GM12878 (cell line): Measurements from ENCODE around the gene KIAA2012. TPM values are rescaled to one million over a fixed set of nuclear protein-coding genes. Genes with fewer than 3 reads are reported as not detected.

Experiments used
- ATAC-seq: fragments of 200-7000 bp; cut with Tn5 transposase; 3 replicates; pipeline ENCODE4 v1.9.1; 2020; ENCODE audit warnings: mild to moderate bottlenecking, moderate library complexity
- BruUV-seq: library from RNA; stranded (reverse); fragments of 400-500 nt; replicated peaks from 2 replicates; lab custom pipeline; 2021; lab: Mats Ljungman, UMichigan
- CTCF ChIA-PET: fragments of 300-600 bp; sonication (Branson Sonifier 250); formaldehyde crosslinking; extraction: SDS; loops from one replicate; lab custom pipeline; 2021; ENCODE audit warnings: inconsistent platforms; lab: Yijun Ruan, JAX
- POLR2A ChIA-PET: fragments of 350-600 bp; formaldehyde crosslinking; extraction: SDS; loops from one replicate; lab custom pipeline; 2021; ENCODE audit warnings: inconsistent platforms; lab: Charles Lee
- RAD21 ChIA-PET: fragments of 300-600 bp; sonication (Branson Sonifier 250); formaldehyde crosslinking; loops from one replicate; lab custom pipeline; 2023; ENCODE audit warnings: antibody characterized with exemption; ENCODE audit not compliant: unreplicated experiment; lab: Charles Lee
- SMC1A ChIA-PET: fragments of 300-600 bp; sonication (Branson Sonifier 250); formaldehyde crosslinking; loops from one replicate; lab custom pipeline; 2023; ENCODE audit not compliant: unreplicated experiment, uncharacterized antibody; lab: Charles Lee
- DNase-seq: peaks from one replicate; pipeline ENCODE4 v3.0.0-alpha.2; 2011; ENCODE audit warnings: low read depth, low spot score
- FAIRE-seq: peaks from 3 replicates; lab custom pipeline; 2011; peaks lifted over from hg19 to GRCh38; lab: Jason Lieb, UNC
- H2AFZ ChIP-seq: 2 replicates; pipeline ENCODE4 v1.6.0; 2011; ENCODE audit warnings: low read depth, low read length, control low read depth; ENCODE audit not compliant: control insufficient read depth
- H3K27ac ChIP-seq: 2 replicates; pipeline ENCODE4 v1.5.1; 2011; ENCODE audit warnings: control low read depth; ENCODE audit not compliant: control insufficient read depth, insufficient read depth
- H3K27me3 ChIP-seq, 2 experiments: replicated peaks in 1 of 2; 2 replicates each; pipeline versions ENCODE4 v1.6.0 to v1.6.1; 2011; ENCODE audit warnings: low read length in 1 of 2; ENCODE audit not compliant: control insufficient read depth in 2 of 2, insufficient read depth in 2 of 2
- H3K36me3 ChIP-seq, 2 experiments: 2 replicates each; pipeline ENCODE4 v1.5.1; 2011; ENCODE audit warnings: low read length in 1 of 2; ENCODE audit not compliant: control insufficient read depth in 2 of 2, insufficient read depth in 2 of 2
- H3K4me1 ChIP-seq: 2 replicates; pipeline ENCODE4 v1.6.1; 2011; ENCODE audit warnings: mild to moderate bottlenecking, low read length, moderate library complexity, mixed read lengths; ENCODE audit not compliant: control insufficient read depth, insufficient read depth
- H3K4me2 ChIP-seq: 2 replicates; pipeline ENCODE4 v1.6.0; 2011; ENCODE audit warnings: control low read depth; ENCODE audit not compliant: control insufficient read depth, insufficient read depth
- H3K4me3 ChIP-seq: fragments of 200-600 bp; sonication (generic); 2 replicates; pipeline ENCODE4 v1.5.1; 2016
- H3K79me2 ChIP-seq: 2 replicates; pipeline ENCODE4 v1.6.0; 2011; ENCODE audit warnings: low read length; ENCODE audit not compliant: control insufficient read depth, insufficient read depth
- H3K9ac ChIP-seq: 2 replicates; pipeline ENCODE4 v1.8.0; 2011; ENCODE audit warnings: low read length, control low read depth, mixed read lengths; ENCODE audit not compliant: control insufficient read depth, insufficient read depth
- H3K9me3 ChIP-seq: replicated peaks from 3 replicates; pipeline ENCODE4 v1.5.1; 2011; ENCODE audit warnings: mild to moderate bottlenecking, low read length; ENCODE audit not compliant: control insufficient read depth, insufficient read depth
- H4K20me1 ChIP-seq: 2 replicates; pipeline ENCODE4 v1.6.0; 2011; ENCODE audit not compliant: control insufficient read depth, insufficient read depth
- ETV6 ChIP-seq, 2 experiments: fragments of 450-650 bp in 1 of 2; IDR thresholded peaks in 1 of 2; conservative IDR thresholded peaks in 1 of 2; 2 replicates each; pipeline ENCODE4 v1.6.1; 2014; ENCODE audit warnings: antibody characterized with exemption in 1 of 2, borderline replicate concordance in 1 of 2, low read depth in 1 of 2, mild to moderate bottlenecking in 1 of 2, moderate library complexity in 1 of 2
- ZNF687 ChIP-seq: fragments of 450-650 bp; IDR thresholded peaks from 2 replicates; pipeline ENCODE4 v1.6.1; 2017; ENCODE audit warnings: mild to moderate bottlenecking, moderate library complexity
- WGBS: methylation state at CpG from one replicate; pipeline ENCODE4 v1.1.6; 2016; ENCODE audit warnings: low lambda C conversion rate; ENCODE audit not compliant: insufficient replicate concordance, insufficient coverage; ENCODE audit errors: missing lambda C conversion rate; 5-methylcytosine and 5-hydroxymethylcytosine counted together
- in situ Hi-C: fragments of 300-500 bp; cut with MboI; formaldehyde crosslinking; loops from 9 replicates; pipeline ENCODE4 v1.14.3; 2018; ENCODE audit warnings: mixed read lengths
- intact Hi-C: fragments of 100-400 bp; cut with micrococcal nuclease; formaldehyde crosslinking; loops from one replicate; pipeline ENCODE4 v1.14.2; 2022; ENCODE audit not compliant: unreplicated experiment
- polyA plus RNA-seq, 11 experiments: library from polyadenylated mRNA; depleted of rRNA in 4 of 11; unstranded in 6 of 11; stranded (reverse) in 5 of 11; fragments of >200 nt; fragmentation: Nextera tagmentation in 4 of 11; fragmentation: Illumina TruSeq in 1 of 11; extraction: Ambion mirVana in 4 of 11; extraction: Trizol in 1 of 11; gene quantifications; 1 replicate in 1 of 11; 2 replicates in 10 of 11; pipeline versions ENCODE4 v1.2.1 to v1.2.3, GENCODE V29; 2011 to 2016; ENCODE audit warnings: inconsistent platforms in 2 of 11, missing spikeins in 2 of 11, low read depth in 1 of 11
- total RNA-seq, 4 experiments: library from RNA; depleted of rRNA in 3 of 4; stranded (reverse); fragments of >200 nt in 3 of 4; fragmentation: Illumina TruSeq in 1 of 4; extraction: Trizol in 1 of 4; gene quantifications; 2 replicates each; pipeline versions ENCODE4 v1.2.1 to v1.2.3, GENCODE V29; 2013 to 2021

KIAA2012 gene
- total and polyA plus RNA-seq, 10 of the 15 experiments (the other 5 are each of a cell fraction or from before 2014, with no cell fraction given) = 0.03 TPM; not detected in 9

GRCh38 chr2:202042444-202042843 is 30.6 kb upstream of the KIAA2012 start:
- 6% methylated on average over 5 of the region's 5 CpGs for WGBS
- no TSS peak for BruUV-seq
- no peaks in the 10 kb centered on the region for H3K79me2 ChIP-seq
- no peak overlapping the region for H3K4me2 ChIP-seq
- H3K4me1 ChIP-seq = peaks cover 7% of the 10 kb centered on the region
- TF ChIP-seq ZNF687 (0 out of 2 replicates have a peak, but pooled peaks have one; percentile 1), ETV6 (conservative IDR thresholded peaks at IDR 0.05 in 1 of 2, IDR thresholded peaks at IDR 0.05 in 1 of 2; ENCODE audit: borderline replicate concordance in 1 of 2, low read depth in 1 of 2) (no peak)
- ChIA-PET CTCF (interaction anchor here (1.3 to 3.9 kb wide), 4 partner anchors 14 to 262 kb away, joined by 3 to 15 read pairs (median 5); partner anchors contain the start of gene ALS2), SMC1A (interaction anchor here (0.6 to 2.4 kb wide), 4 partner anchors 37 to 907 kb away, joined by 3 to 11 read pairs (median 3); no protein-coding TSS in a partner anchor), RAD21 (interaction anchor here (0.6 to 1.4 kb wide), 6 partner anchors 9 to 546 kb away, joined by 3 to 4 read pairs (median 3); partner anchors contain the start of gene FZD7), POLR2A (interaction anchor here (0.6 to 1.4 kb wide), 2 partner anchors 10 to 121 kb away, joined by 4 to 5 read pairs; no protein-coding TSS in a partner anchor)
- H3K27ac ChIP-seq = no peak overlapping the region
- no peak overlapping the region for H2AFZ ChIP-seq
- ATAC-seq (peak; percentile 18; the same call in 2 of the 3 replicates), DNase-seq (no peak), FAIRE-seq (no peak)
- no peak overlapping the region for H3K4me3 ChIP-seq
- H4K20me1 ChIP-seq = no peaks in the 10 kb centered on the region
- intact Hi-C loops = no loop called here
- in situ Hi-C loops = no loop called here
- peaks cover 0 to 9% of the 10 kb centered on the region in 2 experiments; a peak in 2 of 4 replicates for H3K27me3 ChIP-seq
- H3K9me3 ChIP-seq = no peaks in the 10 kb centered on the region; the same call in 2 of the 3 replicates
- no peaks in the 10 kb centered on the region for H3K36me3 ChIP-seq
- no peak overlapping the region for H3K9ac ChIP-seq
